GM19043 (cell line): ENCODE measurements around the gene CAPZA3.
"Not testable (repeated sequence)": the region's sequence is repeated elsewhere in the genome, so short reads cannot be mapped to it uniquely, and the experiment has no call there.

Experiments used
- ATAC-seq: cut with Tn5 transposase; IDR thresholded peaks from one replicate; pipeline ENCODE4 v1.9.1; 2021; ENCODE audit warnings: low read depth; ENCODE audit not compliant: unreplicated experiment

CAPZA3 gene

GRCh38 chr12:18753481-18754123 lies 15.7 kb downstream of the CAPZA3 start:
- ATAC-seq = no peak

GRCh38 chr12:18754124-18754707 lies 16.3 kb downstream of the CAPZA3 start:
- no peak for ATAC-seq

- ATAC-seq = no peak
Measured at GRCh38 chr12:18755341-18755740, 17.4 kb downstream of the CAPZA3 start.

- ATAC-seq = not testable (repeated sequence)
Measured at GRCh38 chr12:18766479-18766878, 28.6 kb downstream of the CAPZA3 start.

- ATAC-seq = no peak
Measured at GRCh38 chr12:18782827-18783226, 44.9 kb downstream of the CAPZA3 start.

DNA sequence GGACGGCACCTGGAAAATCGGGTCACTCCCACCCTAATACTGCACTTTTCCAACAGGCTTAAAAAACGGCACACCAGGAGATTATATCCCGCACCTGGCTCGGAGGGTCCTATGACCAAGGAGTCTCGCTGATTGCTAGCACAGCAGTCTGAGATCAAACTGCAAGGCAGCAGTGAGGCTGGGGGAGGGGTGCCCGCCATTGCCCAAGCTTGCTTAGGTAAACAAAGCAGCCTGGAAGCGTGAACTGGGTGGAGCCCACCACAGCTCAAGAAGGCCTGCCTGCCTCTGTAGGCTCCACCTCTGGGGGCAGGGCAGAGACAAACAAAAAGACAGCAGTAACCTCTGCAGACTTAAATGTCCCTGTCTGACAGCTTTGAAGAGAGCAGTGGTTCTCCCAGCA lies 47.5 kb downstream of the CAPZA3 start:
- ATAC-seq = not testable (repeated sequence)
